OCI-LY7 (cell line): ENCODE results near the gene IGFLR1. TPM values are rescaled to one million over a fixed set of nuclear protein-coding genes. Genes with fewer than 3 reads are reported as not detected.
"Not testable (repeated sequence)": the region's sequence is repeated elsewhere in the genome, so short reads cannot be mapped to it uniquely, and the experiment has no call there.

ENCODE experiments used
- BruUV-seq: library from RNA; stranded (reverse); fragments of 400-500 nt; replicated peaks from 2 replicates; lab custom pipeline; 2021; lab: Mats Ljungman, UMichigan
- CTCF ChIA-PET: fragments of 300-600 bp; sonication (Branson Sonifier 250); formaldehyde crosslinking; loops from one replicate; lab custom pipeline; 2022; ENCODE audit warnings: antibody characterized with exemption; ENCODE audit not compliant: unreplicated experiment; lab: Charles Lee
- POLR2A ChIA-PET: fragments of 300-600 bp; sonication (Branson Sonifier 250); formaldehyde crosslinking; loops from one replicate; lab custom pipeline; 2022; ENCODE audit warnings: antibody characterized with exemption; lab: Charles Lee
- DNase-seq: peaks from one replicate; pipeline ENCODE4 v3.0.0-alpha.2; 2015; ENCODE audit warnings: low spot score
- H2AFZ ChIP-seq: fragments of 200-600 bp; sonication (generic), shearing (Covaris generic); 2 replicates; pipeline ENCODE4 v1.6.1; 2014; ENCODE audit warnings: mild to moderate bottlenecking, antibody characterized with exemption, low read length, moderate library complexity
- H3K27ac ChIP-seq: fragments of 200-600 bp; sonication (generic); 2 replicates; pipeline ENCODE4 v1.5.1; 2014; ENCODE audit warnings: mixed run types, low read depth, mild to moderate bottlenecking, moderate library complexity, low read length, inconsistent platforms; ENCODE audit not compliant: poor library complexity, severe bottlenecking
- H3K36me3 ChIP-seq: fragments of 200-600 bp; sonication (generic); 2 replicates; pipeline ENCODE4 v1.6.1; 2014; ENCODE audit warnings: mild to moderate bottlenecking, antibody characterized with exemption, low read length, moderate library complexity, mixed read lengths; ENCODE audit not compliant: insufficient read depth
- H3K4me1 ChIP-seq: fragments of 200-600 bp; sonication (generic); 2 replicates; pipeline ENCODE4 v1.5.1; 2014; ENCODE audit warnings: mild to moderate bottlenecking, low read length; ENCODE audit not compliant: insufficient read depth, poor library complexity, severe bottlenecking
- H3K4me2 ChIP-seq: fragments of 200-600 bp; sonication (generic); 2 replicates; pipeline ENCODE4 v1.6.1; 2014; ENCODE audit warnings: mild to moderate bottlenecking, low read length
- H3K4me3 ChIP-seq: fragments of 200-600 bp; sonication (generic); 2 replicates; pipeline ENCODE4 v1.5.1; 2014; ENCODE audit warnings: mild to moderate bottlenecking, low read depth, low read length; ENCODE audit not compliant: poor library complexity, severe bottlenecking
- H3K79me2 ChIP-seq: fragments of 200-600 bp; sonication (generic); 2 replicates; pipeline ENCODE4 v1.6.1; 2016; ENCODE audit warnings: low read depth, mild to moderate bottlenecking, low read length, moderate library complexity, mixed read lengths; ENCODE audit not compliant: insufficient read depth
- H3K9me2 ChIP-seq: fragments of 200-600 bp; sonication (generic); 2 replicates; pipeline ENCODE4 v1.6.1; 2016; ENCODE audit warnings: mild to moderate bottlenecking, low read length, mixed read lengths; ENCODE audit not compliant: insufficient read depth
- H3K9me3 ChIP-seq: fragments of 200-600 bp; sonication (generic); 2 replicates; pipeline ENCODE4 v1.6.1; 2014; ENCODE audit warnings: mild to moderate bottlenecking, mixed run types, low read length, mixed read lengths
- H4K20me1 ChIP-seq: fragments of 200-600 bp; sonication (generic); 2 replicates; pipeline ENCODE4 v1.6.1; 2014; ENCODE audit warnings: mild to moderate bottlenecking, antibody characterized with exemption, low read length, moderate library complexity, mixed read lengths; ENCODE audit not compliant: insufficient read depth
- EZH2phosphoT487 ChIP-seq: fragments of 200-600 bp; sonication (generic); IDR thresholded peaks from 2 replicates; pipeline ENCODE4 v1.6.1; 2018; ENCODE audit warnings: low read depth, borderline replicate concordance, mild to moderate bottlenecking, mixed run types, antibody characterized with exemption, low read length, moderate library complexity, mixed read lengths
- intact Hi-C: fragments of 100-400 bp; cut with micrococcal nuclease; formaldehyde crosslinking; loops from one replicate; pipeline ENCODE4 v1.10.0; 2022; ENCODE audit not compliant: unreplicated experiment
- total RNA-seq, 2 experiments: library from RNA; depleted of rRNA in 1 of 2; stranded (reverse); fragments of >200 nt in 1 of 2; shearing (Covaris generic) in 1 of 2; gene quantifications; 2 replicates each; pipeline ENCODE4 v1.2.3, GENCODE V29; 2014 to 2022
- TF ChIP-seq, protein P1 (sequence below): fragments of 200-600 bp; sonication (generic); conservative IDR thresholded peaks from 2 replicates; pipeline ENCODE4 v1.5.1; 2014; ENCODE audit warnings: mild to moderate bottlenecking, antibody characterized with exemption, low read length, moderate library complexity, mixed read lengths

Gene IGFLR1
- total RNA-seq, 2 experiments from 2014 or later, result 8.5 to 18.3 TPM

DNA sequence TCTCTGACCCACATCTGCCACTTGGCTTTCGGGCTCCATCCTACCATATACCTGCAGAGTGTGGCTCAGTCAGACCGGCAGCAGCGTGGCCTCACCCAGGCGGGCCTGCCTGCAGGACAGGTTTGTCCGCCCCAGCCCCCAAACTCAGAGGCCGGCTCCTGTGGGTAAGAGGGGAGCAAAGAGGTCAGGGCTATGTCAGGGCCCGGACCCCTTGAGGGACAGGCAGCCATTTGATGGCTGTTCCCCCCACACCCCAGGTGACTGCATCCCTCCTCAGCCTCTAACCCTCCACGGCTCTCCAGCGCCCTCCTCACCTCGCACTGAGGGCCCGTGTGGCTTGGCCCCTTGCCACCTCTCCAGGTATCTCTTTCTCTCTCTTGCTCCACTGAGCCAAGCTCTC is 50.2 kb downstream of the IGFLR1 start:
- Histone ChIP-seq H2AFZ (no peak overlapping the region), H3K79me2 (no peaks in the 10 kb centered on the region), H3K4me1 (no peaks in the 10 kb centered on the region), H3K27ac (no peak overlapping the region), H3K4me3 (no peak overlapping the region), H3K9me2 (no peaks in the 10 kb centered on the region), H3K36me3 (no peaks in the 10 kb centered on the region), H4K20me1 (no peaks in the 10 kb centered on the region), H3K4me2 (no peak overlapping the region), H3K9me3 (no peaks in the 10 kb centered on the region)
- intact Hi-C loops, result loop anchor here (5.0 kb wide), 1 partner anchor 145 kb away; the partner anchor contains the start of gene TMEM147
- ChIA-PET CTCF (no interaction called here), POLR2A (interaction anchor here (0.6 to 1.3 kb wide), 4 partner anchors 19 to 361 kb away, joined by 3 to 6 read pairs (median 6); partner anchors contain the start of gene COX6B1)
- BruUV-seq, result no TSS peak
- DNase-seq, result no peak
- TF ChIP-seq, protein P1, sequence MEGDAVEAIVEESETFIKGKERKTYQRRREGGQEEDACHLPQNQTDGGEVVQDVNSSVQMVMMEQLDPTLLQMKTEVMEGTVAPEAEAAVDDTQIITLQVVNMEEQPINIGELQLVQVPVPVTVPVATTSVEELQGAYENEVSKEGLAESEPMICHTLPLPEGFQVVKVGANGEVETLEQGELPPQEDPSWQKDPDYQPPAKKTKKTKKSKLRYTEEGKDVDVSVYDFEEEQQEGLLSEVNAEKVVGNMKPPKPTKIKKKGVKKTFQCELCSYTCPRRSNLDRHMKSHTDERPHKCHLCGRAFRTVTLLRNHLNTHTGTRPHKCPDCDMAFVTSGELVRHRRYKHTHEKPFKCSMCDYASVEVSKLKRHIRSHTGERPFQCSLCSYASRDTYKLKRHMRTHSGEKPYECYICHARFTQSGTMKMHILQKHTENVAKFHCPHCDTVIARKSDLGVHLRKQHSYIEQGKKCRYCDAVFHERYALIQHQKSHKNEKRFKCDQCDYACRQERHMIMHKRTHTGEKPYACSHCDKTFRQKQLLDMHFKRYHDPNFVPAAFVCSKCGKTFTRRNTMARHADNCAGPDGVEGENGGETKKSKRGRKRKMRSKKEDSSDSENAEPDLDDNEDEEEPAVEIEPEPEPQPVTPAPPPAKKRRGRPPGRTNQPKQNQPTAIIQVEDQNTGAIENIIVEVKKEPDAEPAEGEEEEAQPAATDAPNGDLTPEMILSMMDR, result peak; percentile 21; the same call in 1 of the 2 replicates
- no peak for TF ChIP-seq EZH2phosphoT487

DNA sequence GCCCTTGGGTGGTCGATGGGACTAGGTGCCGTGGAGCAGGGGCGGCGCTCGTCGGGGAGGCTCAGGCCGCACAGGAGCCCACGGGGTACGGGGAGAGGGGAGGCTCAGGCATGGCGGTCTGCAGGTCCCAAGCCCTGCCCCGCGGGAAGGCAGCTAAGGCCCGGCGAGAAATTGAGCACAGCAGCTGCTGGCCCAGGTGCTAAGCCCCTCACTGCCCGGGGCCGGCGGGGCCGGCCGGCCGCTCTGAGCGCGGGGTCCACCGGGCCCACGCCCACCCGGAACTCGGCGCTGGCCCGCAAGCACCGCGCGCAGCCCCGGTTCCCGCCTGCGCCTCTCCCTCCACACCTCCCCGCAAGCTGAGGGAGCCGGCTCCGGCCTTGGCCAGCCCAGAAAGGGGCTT is 51.1 kb downstream of the IGFLR1 start:
- H3K27ac ChIP-seq, H3K79me2 ChIP-seq, H2AFZ ChIP-seq, H3K9me3 ChIP-seq, H3K36me3 ChIP-seq, BruUV-seq, H3K9me2 ChIP-seq, H4K20me1 ChIP-seq, H3K4me3 ChIP-seq, H3K4me1 ChIP-seq, DNase-seq, H3K4me2 ChIP-seq: not testable (repeated sequence)
- CTCF ChIA-PET, result interaction anchor here (0.6 kb wide), 1 partner anchor 53 kb away, joined by 8 read pairs; no protein-coding TSS in a partner anchor
- intact Hi-C loops, result loop anchor here (5.0 kb wide), 1 partner anchor 144 kb away; the partner anchor contains the start of gene TMEM147
- POLR2A ChIA-PET, result interaction anchor here (0.7 kb wide), 1 partner anchor 287 kb away, joined by 3 read pairs; no protein-coding TSS in a partner anchor

DNA sequence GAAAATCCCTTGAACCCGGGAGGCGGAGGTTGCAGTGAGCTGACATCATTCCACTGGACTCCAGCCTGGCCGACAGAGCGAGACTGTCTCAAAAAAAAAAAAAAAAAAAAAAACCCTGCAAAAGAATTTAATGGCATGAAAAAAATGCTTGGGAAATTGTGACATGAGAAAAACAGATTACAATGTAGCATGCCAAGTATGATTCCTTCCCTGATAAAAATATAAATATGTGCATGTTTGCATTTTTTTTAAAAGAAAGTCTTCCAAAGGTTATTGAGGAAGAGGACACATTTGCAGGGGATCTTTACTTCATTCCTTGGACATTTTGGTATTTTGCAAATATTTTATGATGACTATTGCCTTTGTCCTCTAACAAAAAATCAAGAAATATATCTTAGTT is 52.4 kb downstream of the IGFLR1 start:
- POLR2A ChIA-PET, result no interaction called here
- H3K27ac ChIP-seq, result no peak overlapping the region
- no peaks in the 10 kb centered on the region for H3K36me3 ChIP-seq
- H3K9me2 ChIP-seq, result no peaks in the 10 kb centered on the region
- no peaks in the 10 kb centered on the region for H3K4me1 ChIP-seq
- no peak overlapping the region for H2AFZ ChIP-seq
- H3K4me3 ChIP-seq, result no peak overlapping the region
- no peaks in the 10 kb centered on the region for H3K9me3 ChIP-seq
- H3K79me2 ChIP-seq, result no peaks in the 10 kb centered on the region
- intact Hi-C loops, result loop anchor here (5.0 kb wide), 1 partner anchor 143 kb away; the partner anchor contains the start of gene TMEM147
- DNase-seq, result no peak
- CTCF ChIA-PET, result no interaction called here
- no peaks in the 10 kb centered on the region for H4K20me1 ChIP-seq
- no TSS peak for BruUV-seq
- no peak overlapping the region for H3K4me2 ChIP-seq
- TF ChIP-seq, protein P1, result no peak
- no peak for TF ChIP-seq EZH2phosphoT487

Other genes starting within 250 kb of the IGFLR1 start
- not detected in 2 replicates for gene DMKN, start 228.8 kb downstream of the IGFLR1 start, total RNA-seq (2014; rRNA removed; shearing (Covaris generic))
- not detected in 2 replicates for gene DMKN, start 228.8 kb downstream of the IGFLR1 start, total RNA-seq (2022)
- not detected in 2 replicates for gene SBSN, start 214.1 kb downstream of the IGFLR1 start, total RNA-seq (2014; rRNA removed; shearing (Covaris generic))
- not detected in 2 replicates for gene SBSN, start 214.1 kb downstream of the IGFLR1 start, total RNA-seq (2022)
- not detected in 2 replicates for gene GAPDHS, start 209.0 kb downstream of the IGFLR1 start, total RNA-seq (2014; rRNA removed; shearing (Covaris generic))
- gene GAPDHS, start 209.0 kb downstream of the IGFLR1 start, total RNA-seq (2022), result not detected in 2 replicates
- 83.2 and 85.8 TPM in 2 replicates for gene TMEM147, start 196.8 kb downstream of the IGFLR1 start, total RNA-seq (2014; rRNA removed; shearing (Covaris generic))
- 40.9 and 47.1 TPM in 2 replicates for gene TMEM147, start 196.8 kb downstream of the IGFLR1 start, total RNA-seq (2022)
- gene ATP4A, start 178.8 kb downstream of the IGFLR1 start, total RNA-seq (2014; rRNA removed; shearing (Covaris generic)), result 0.15 and 0.92 TPM in 2 replicates
- 0.33 and 0.36 TPM in 2 replicates for gene ATP4A, start 178.8 kb downstream of the IGFLR1 start, total RNA-seq (2022)
- gene PMIS2, start 156.3 kb downstream of the IGFLR1 start, total RNA-seq (2014; rRNA removed; shearing (Covaris generic)), result not detected in 2 replicates
- gene PMIS2, start 156.3 kb downstream of the IGFLR1 start, total RNA-seq (2022), result not detected in 2 replicates
- gene HAUS5, start 129.7 kb downstream of the IGFLR1 start, total RNA-seq (2014; rRNA removed; shearing (Covaris generic)), result 61.5 and 66.8 TPM in 2 replicates
- 58.1 and 59.7 TPM in 2 replicates for gene HAUS5, start 129.7 kb downstream of the IGFLR1 start, total RNA-seq (2022)
- 62.0 and 73.6 TPM in 2 replicates for gene RBM42, start 113.4 kb downstream of the IGFLR1 start, total RNA-seq (2014; rRNA removed; shearing (Covaris generic))
- gene RBM42, start 113.4 kb downstream of the IGFLR1 start, total RNA-seq (2022), result 105 and 115 TPM in 2 replicates
- gene ETV2, start 100.7 kb downstream of the IGFLR1 start, total RNA-seq (2014; rRNA removed; shearing (Covaris generic)), result 0.25 and 0.57 TPM in 2 replicates
- 1.7 and 2.0 TPM in 2 replicates for gene ETV2, start 100.7 kb downstream of the IGFLR1 start, total RNA-seq (2022)
- gene COX6B1, start 94.1 kb downstream of the IGFLR1 start, total RNA-seq (2014; rRNA removed; shearing (Covaris generic)), result 404 and 536 TPM in 2 replicates
- 373 and 395 TPM in 2 replicates for gene COX6B1, start 94.1 kb downstream of the IGFLR1 start, total RNA-seq (2022)
- not detected in 2 replicates for gene UPK1A, start 75.9 kb downstream of the IGFLR1 start, total RNA-seq (2014; rRNA removed; shearing (Covaris generic))
- not detected in 2 replicates for gene UPK1A, start 75.9 kb downstream of the IGFLR1 start, total RNA-seq (2022)
- gene ZBTB32, start 37.9 kb downstream of the IGFLR1 start, total RNA-seq (2014; rRNA removed; shearing (Covaris generic)), result not detected in 2 replicates
- gene ZBTB32, start 37.9 kb downstream of the IGFLR1 start, total RNA-seq (2022), result not detected in 2 replicates
- gene KMT2B, start 24.4 kb downstream of the IGFLR1 start, total RNA-seq (2014; rRNA removed; shearing (Covaris generic)), result 18.0 and 25.2 TPM in 2 replicates
- gene KMT2B, start 24.4 kb downstream of the IGFLR1 start, total RNA-seq (2022), result 56.2 and 57.2 TPM in 2 replicates
- 16.1 and 33.6 TPM in 2 replicates for gene U2AF1L4, start 3.0 kb upstream of the IGFLR1 start, total RNA-seq (2014; rRNA removed; shearing (Covaris generic))
- 35.2 and 37.5 TPM in 2 replicates for gene U2AF1L4, start 3.0 kb upstream of the IGFLR1 start, total RNA-seq (2022)
- gene PSENEN, start 3.2 kb upstream of the IGFLR1 start, total RNA-seq (2014; rRNA removed; shearing (Covaris generic)), result 20.8 and 25.7 TPM in 2 replicates
- 51.0 and 53.7 TPM in 2 replicates for gene PSENEN, start 3.2 kb upstream of the IGFLR1 start, total RNA-seq (2022)
- 6.0 and 11.6 TPM in 2 replicates for gene LIN37, start 6.1 kb upstream of the IGFLR1 start, total RNA-seq (2014; rRNA removed; shearing (Covaris generic))
- gene LIN37, start 6.1 kb upstream of the IGFLR1 start, total RNA-seq (2022), result 11.7 and 20.0 TPM in 2 replicates
- not detected in 2 replicates for gene HSPB6, start 14.6 kb upstream of the IGFLR1 start, total RNA-seq (2014; rRNA removed; shearing (Covaris generic))
- 1.7 and 1.8 TPM in 2 replicates for gene HSPB6, start 14.6 kb upstream of the IGFLR1 start, total RNA-seq (2022)
- gene PROSER3, start 15.7 kb upstream of the IGFLR1 start, total RNA-seq (2014; rRNA removed; shearing (Covaris generic)), result 15.2 and 17.2 TPM in 2 replicates
- gene PROSER3, start 15.7 kb upstream of the IGFLR1 start, total RNA-seq (2022), result 66.1 and 70.6 TPM in 2 replicates
- 15.1 and 21.3 TPM in 2 replicates for gene ARHGAP33, start 33.1 kb upstream of the IGFLR1 start, total RNA-seq (2014; rRNA removed; shearing (Covaris generic))
- gene ARHGAP33, start 33.1 kb upstream of the IGFLR1 start, total RNA-seq (2022), result 94.6 and 130 TPM in 2 replicates
- not detected in 2 replicates for gene PRODH2, start 70.4 kb upstream of the IGFLR1 start, total RNA-seq (2014; rRNA removed; shearing (Covaris generic))
- not detected in 2 replicates for gene PRODH2, start 70.4 kb upstream of the IGFLR1 start, total RNA-seq (2022)
- not detected in 2 replicates for gene NPHS1, start 110.1 kb upstream of the IGFLR1 start, total RNA-seq (2014; rRNA removed; shearing (Covaris generic))
- gene NPHS1, start 110.1 kb upstream of the IGFLR1 start, total RNA-seq (2022), result not detected in 2 replicates
- gene KIRREL2, start 114.5 kb upstream of the IGFLR1 start, total RNA-seq (2014; rRNA removed; shearing (Covaris generic)), result 0.95 and 1.4 TPM in 2 replicates
- gene KIRREL2, start 114.5 kb upstream of the IGFLR1 start, total RNA-seq (2022), result 2.0 and 2.2 TPM in 2 replicates
- gene APLP1, start 126.1 kb upstream of the IGFLR1 start, total RNA-seq (2014; rRNA removed; shearing (Covaris generic)), result 0.13 TPM in 1 of 2 replicates, not detected in the other
- gene APLP1, start 126.1 kb upstream of the IGFLR1 start, total RNA-seq (2022), result 0.70 and 1.2 TPM in 2 replicates
- gene NFKBID, start 158.1 kb upstream of the IGFLR1 start, total RNA-seq (2014; rRNA removed; shearing (Covaris generic)), result 48.6 and 57.4 TPM in 2 replicates
- gene NFKBID, start 158.1 kb upstream of the IGFLR1 start, total RNA-seq (2022), result 40.5 and 42.6 TPM in 2 replicates
- 8.1 and 15.0 TPM in 2 replicates for gene HCST, start 160.1 kb upstream of the IGFLR1 start, total RNA-seq (2014; rRNA removed; shearing (Covaris generic))
- gene HCST, start 160.1 kb upstream of the IGFLR1 start, total RNA-seq (2022), result 25.2 and 36.0 TPM in 2 replicates
- not detected in 2 replicates for gene TYROBP, start 165.8 kb upstream of the IGFLR1 start, total RNA-seq (2014; rRNA removed; shearing (Covaris generic))
- not detected in 2 replicates for gene TYROBP, start 165.8 kb upstream of the IGFLR1 start, total RNA-seq (2022)
- gene LRFN3, start 193.9 kb upstream of the IGFLR1 start, total RNA-seq (2014; rRNA removed; shearing (Covaris generic)), result 2.8 and 3.1 TPM in 2 replicates
- gene LRFN3, start 193.9 kb upstream of the IGFLR1 start, total RNA-seq (2022), result 3.4 and 6.0 TPM in 2 replicates